Naive thymus-derived CD4-positive, alpha-beta T cell (primary cell): Measurements from ENCODE around the gene SURF2. TPM values are rescaled to one million over a fixed set of nuclear protein-coding genes. Genes with fewer than 3 reads are reported as not detected.
"Not testable (repeated sequence)": the region's sequence is repeated elsewhere in the genome, so short reads cannot be mapped to it uniquely, and the experiment has no call there.

Experiments used
- ATAC-seq: fragments of 150-1000 bp; cut with Tn5 transposase; 2 replicates; pipeline ENCODE4 v1.10.0; 2021; ENCODE audit warnings: mild to moderate bottlenecking, moderate library complexity
- CTCF ChIA-PET: fragments of 350-600 bp; sonication (Branson Sonifier 250); formaldehyde crosslinking; loops from one replicate; lab custom pipeline; 2021; ENCODE audit warnings: antibody characterized with exemption; lab: Charles Lee
- POLR2A ChIA-PET: fragments of 350-600 bp; sonication (Branson Sonifier 250); formaldehyde crosslinking; loops from one replicate; lab custom pipeline; 2021; ENCODE audit warnings: antibody characterized with exemption, inconsistent platforms; lab: Charles Lee
- DNase-seq, 9 donors: peaks; one replicate each; pipeline versions ENCODE4 v3.0.0 to v3.0.0-alpha.2; 2020 to 2022; ENCODE audit warnings: mixed read lengths in 1 of 9
- H3K27ac ChIP-seq: one replicate; pipeline ENCODE4 v1.7.0; 2013; ENCODE audit warnings: mild to moderate bottlenecking, low read depth, low read length, moderate library complexity
- H3K27me3 ChIP-seq, 2 donors: one replicate each; pipeline ENCODE4 v1.7.0; 2013; ENCODE audit warnings: low read length in 2 of 2, mild to moderate bottlenecking in 2 of 2, moderate library complexity in 2 of 2; ENCODE audit not compliant: control insufficient read depth in 2 of 2, insufficient read depth in 2 of 2
- H3K36me3 ChIP-seq, 3 experiments: 1 replicate in 2 of 3; 2 replicates in 1 of 3; pipeline ENCODE4 v1.7.0; 2013; ENCODE audit warnings: low read length in 3 of 3, mild to moderate bottlenecking in 3 of 3, moderate library complexity in 1 of 3; ENCODE audit not compliant: insufficient read depth in 3 of 3, control insufficient read depth in 2 of 3
- H3K4me1 ChIP-seq, 2 donors: one replicate each; pipeline ENCODE4 v1.7.0; 2013; ENCODE audit warnings: low read length in 2 of 2, mild to moderate bottlenecking in 2 of 2, moderate library complexity in 1 of 2; ENCODE audit not compliant: control insufficient read depth in 2 of 2, insufficient read depth in 2 of 2
- H3K4me3 ChIP-seq: 2 replicates; pipeline ENCODE4 v1.7.0; 2013; ENCODE audit warnings: mild to moderate bottlenecking, low read length
- H3K9me3 ChIP-seq, 3 experiments: 1 replicate in 2 of 3; 2 replicates in 1 of 3; pipeline ENCODE4 v1.7.0; 2013; ENCODE audit warnings: low read length in 3 of 3; ENCODE audit not compliant: control insufficient read depth in 2 of 3
- H3K27ac Mint-ChIP-seq, 9 donors: one replicate each; pipeline ENCODE4 v1.8.0; 2020 to 2022; ENCODE audit warnings: mixed read lengths in 9 of 9, mild to moderate bottlenecking in 8 of 9, moderate library complexity in 5 of 9, inconsistent platforms in 2 of 9
- H3K27me3 Mint-ChIP-seq, 5 donors: one replicate each; pipeline ENCODE4 v1.8.0; 2021 to 2022; ENCODE audit warnings: mixed read lengths in 5 of 5, mild to moderate bottlenecking in 1 of 5
- H3K36me3 Mint-ChIP-seq, 5 donors: one replicate each; pipeline ENCODE4 v1.8.0; 2020 to 2022; ENCODE audit warnings: mixed read lengths in 5 of 5, mild to moderate bottlenecking in 3 of 5, inconsistent platforms in 1 of 5
- H3K4me1 Mint-ChIP-seq, 7 donors: one replicate each; pipeline ENCODE4 v1.8.0; 2020 to 2022; ENCODE audit warnings: mixed read lengths in 7 of 7, mild to moderate bottlenecking in 3 of 7, inconsistent platforms in 1 of 7
- H3K4me3 Mint-ChIP-seq, 10 donors: one replicate each; pipeline ENCODE4 v1.8.0; 2020 to 2022; ENCODE audit warnings: mild to moderate bottlenecking in 10 of 10, mixed read lengths in 10 of 10, moderate library complexity in 6 of 10, inconsistent platforms in 2 of 10
- H3K9me3 Mint-ChIP-seq, 11 donors: one replicate each; pipeline ENCODE4 v1.8.0; 2020 to 2022; ENCODE audit warnings: mixed read lengths in 11 of 11, mild to moderate bottlenecking in 4 of 11, inconsistent platforms in 1 of 11, moderate library complexity in 1 of 11
- intact Hi-C, 2 donors: fragments of 100-400 bp; cut with micrococcal nuclease; formaldehyde crosslinking; loops; one replicate each; pipeline ENCODE4 v1.15.1; 2023
- polyA plus RNA-seq, 2 donors: library from polyadenylated mRNA; unstranded; fragments of 300-500 nt; fragmentation: Illumina TruSeq; gene quantifications; one replicate each; pipeline ENCODE4 v1.2.3, GENCODE V29; 2021
- total RNA-seq, 6 experiments: library from RNA in 5 of 6; stranded (reverse) in 5 of 6; gene quantifications; 1 replicate in 5 of 6; 2 replicates in 1 of 6; pipeline ENCODE4 v1.2.3 and lab custom pipeline; 2021 to 2026

The SURF2 gene
- 10 to 100 TPM; 15.0 to 23.5 (median 15.6) TPM for total RNA-seq
- 10 to 100 TPM; 28.1 to 44.5 TPM for polyA plus RNA-seq
- total RNA-seq (lab: John Stamatoyannopoulos, UW) = 8.5 reads per million, percentile 33 among the genes with 10 or more reads in this experiment

DNA sequence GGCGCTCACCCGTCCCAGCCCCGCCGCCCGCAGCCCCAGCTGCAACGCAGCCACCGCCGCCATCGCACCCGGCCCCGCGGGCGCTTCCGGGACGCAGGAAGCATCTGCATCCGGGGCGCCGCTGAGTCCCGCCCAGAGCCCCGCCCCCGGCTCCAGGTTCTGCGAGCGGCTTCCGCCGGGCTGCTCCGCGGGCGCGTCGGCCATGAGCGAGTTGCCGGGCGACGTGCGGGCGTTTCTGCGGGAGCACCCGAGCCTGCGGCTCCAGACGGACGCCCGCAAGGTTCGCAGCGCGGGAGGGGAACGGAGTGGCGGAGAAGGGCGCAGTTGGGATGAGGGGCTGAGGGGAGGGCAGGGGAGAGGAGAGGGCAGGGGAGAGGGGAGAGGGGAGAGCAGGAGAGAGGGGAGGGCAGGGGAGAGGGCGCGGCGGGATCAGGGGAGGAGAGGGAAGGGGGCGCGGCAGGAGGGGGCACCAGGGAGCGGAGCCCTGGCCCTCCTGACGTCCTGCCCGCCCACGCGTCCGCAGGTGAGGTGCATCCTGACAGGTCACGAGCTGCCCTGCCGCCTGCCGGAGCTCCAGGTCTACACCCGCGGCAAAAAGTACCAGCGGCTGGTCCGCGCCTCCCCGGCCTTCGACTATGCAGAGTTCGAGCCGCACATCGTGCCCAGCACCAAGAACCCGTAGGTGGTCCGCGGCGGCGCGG, at the start of gene SURF2, which contains the start of gene SURF1:
Gene SURF2, plus strand, starts transcription at position 160 of the 701 bp plus-strand sequence. Its CDS starts 43 bp downstream, at position 203.
Gene SURF1, minus strand, starts transcription at position 97 of the 701 bp plus-strand sequence. Its CDS starts 34 bp downstream, at position 63.
- DNase-seq (peak; percentile 77 to 92 (median 87)), ATAC-seq (peak; percentile 96)
- intact Hi-C loops = loop anchor here (1.0 to 5.0 kb wide), 12 partner anchors 8 to 234 kb away; partner anchors contain the start of genes MED22 (in 2 of the 2), RPL7A (in 2 of the 2), SLC2A6 (in 2 of the 2) and STKLD1 (in 2 of the 2)
- peak within 1 kb of the TSS; percentile 72 to 91 (median 84) for H3K27ac Mint-ChIP-seq
- Histone ChIP-seq H3K9me3 (no peaks in the 10 kb centered on the region), H3K36me3 (peaks cover 14 to 76% (median 24%) of the 10 kb centered on the region in 3 experiments), H3K27me3 (no peaks in the 10 kb centered on the region), H3K27ac (peak within 1 kb of the TSS; percentile 91), H3K4me1 (peaks cover 12 to 28% of the 10 kb centered on the region in 2 donors), H3K4me3 (peak within 1 kb of the TSS; percentile 64)
- peak within 1 kb of the TSS; percentile 80 to 94 (median 89) for H3K4me3 Mint-ChIP-seq
- ChIA-PET CTCF (interaction anchor here (0.7 to 3.4 kb wide), 5 partner anchors 9 to 171 kb away, joined by 3 to 14 read pairs (median 7); partner anchors contain the start of genes MED22 and RPL7A), POLR2A (interaction anchor here (0.6 to 10.5 kb wide), 13 partner anchors 10 to 808 kb away, joined by 3 to 185 read pairs (median 4); partner anchors contain the start of genes CACFD1, GTF3C5, MED22 and RNU6ATAC)
- no peaks in the 10 kb centered on the region for H3K27me3 Mint-ChIP-seq
- peaks cover 1 to 28% (median 14%) of the 10 kb centered on the region in 5 donors for H3K36me3 Mint-ChIP-seq
- no peaks in the 10 kb centered on the region for H3K9me3 Mint-ChIP-seq
- peaks cover 20 to 42% (median 28%) of the 10 kb centered on the region in 7 donors for H3K4me1 Mint-ChIP-seq

GRCh38 chr9:133307301-133307700, 49.0 kb upstream of the SURF2 start:
- Mint-ChIP-seq H3K9me3 (peaks cover 0 to 6% (median 0%) of the 10 kb centered on the region in 11 donors), H3K27ac (no peak overlapping the region), H3K36me3 (peaks cover 0 to 4% (median 0%) of the 10 kb centered on the region in 5 donors), H3K27me3 (peaks cover 9 to 30% (median 18%) of the 10 kb centered on the region in 5 donors), H3K4me1 (no peaks in the 10 kb centered on the region), H3K4me3 (no peak overlapping the region)
- ChIA-PET POLR2A (no interaction called here), CTCF (no interaction called here)
- DNase-seq (no peak), ATAC-seq (no peak)
- Histone ChIP-seq H3K36me3 (no peaks in the 10 kb centered on the region), H3K4me1 (no peaks in the 10 kb centered on the region), H3K27me3 (no peaks in the 10 kb centered on the region), H3K27ac (no peak overlapping the region), H3K9me3 (no peaks in the 10 kb centered on the region), H3K4me3 (no peak overlapping the region)
- intact Hi-C loops = no loop called here

DNA sequence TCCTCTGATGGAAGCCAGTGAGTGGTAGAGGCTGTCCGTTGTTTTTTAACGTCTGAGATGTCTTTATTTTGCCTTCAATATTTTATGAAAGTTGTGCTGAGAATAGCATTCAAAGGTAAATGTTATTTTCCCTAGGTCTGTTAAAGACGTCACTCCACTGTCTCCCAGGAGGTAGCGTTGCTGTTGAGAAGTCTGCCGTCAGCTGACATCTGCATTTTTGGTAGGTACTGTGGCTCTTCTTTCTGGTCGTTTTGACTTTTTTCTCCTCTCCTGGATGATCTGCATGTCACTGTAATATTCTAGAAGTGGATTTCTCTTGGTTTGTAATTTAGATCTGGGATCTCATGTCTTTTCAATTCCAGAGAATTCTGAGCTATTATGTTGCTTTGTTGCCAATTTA, 46.7 kb upstream of the SURF2 start:
- Histone ChIP-seq H3K9me3 (no peaks in the 10 kb centered on the region), H3K4me3 (no peak overlapping the region), H3K36me3 (no peaks in the 10 kb centered on the region), H3K27me3 (no peaks in the 10 kb centered on the region), H3K4me1 (no peaks in the 10 kb centered on the region), H3K27ac (no peak overlapping the region)
- CTCF ChIA-PET = no interaction called here
- intact Hi-C loops = no loop called here
- Mint-ChIP-seq H3K9me3 (peaks cover 0 to 6% (median 0%) of the 10 kb centered on the region in 11 donors), H3K36me3 (peaks cover 0 to 4% (median 0%) of the 10 kb centered on the region in 5 donors), H3K27me3 (peaks cover 9 to 30% (median 18%) of the 10 kb centered on the region in 5 donors), H3K4me1 (no peaks in the 10 kb centered on the region), H3K4me3 (no peak overlapping the region), H3K27ac (no peak overlapping the region)
- DNase-seq (no peak), ATAC-seq (no peak)
- POLR2A ChIA-PET = no interaction called here

- no peak for DNase-seq
- CTCF ChIA-PET = no interaction called here
- Mint-ChIP-seq H3K27ac (no peak overlapping the region), H3K36me3 (no peaks in the 10 kb centered on the region), H3K27me3 (peaks cover 0 to 3% (median 0%) of the 10 kb centered on the region in 5 donors), H3K4me3 (no peak overlapping the region), H3K4me1 (no peaks in the 10 kb centered on the region), H3K9me3 (peaks cover 0 to 2% (median 0%) of the 10 kb centered on the region in 11 donors)
- H3K36me3 ChIP-seq = no peaks in the 10 kb centered on the region
- POLR2A ChIA-PET = no interaction called here
- H3K27ac ChIP-seq = no peak overlapping the region
- no peaks in the 10 kb centered on the region for H3K9me3 ChIP-seq
- no peaks in the 10 kb centered on the region for H3K27me3 ChIP-seq
- no peak overlapping the region for H3K4me3 ChIP-seq
- ATAC-seq = no peak
- H3K4me1 ChIP-seq = no peaks in the 10 kb centered on the region
- intact Hi-C loops = no loop called here
These were observed 40.4 kb upstream of the SURF2 start for GRCh38 chr9:133315997-133316396.

- POLR2A ChIA-PET, H3K4me3 ChIP-seq, CTCF ChIA-PET, H3K36me3 ChIP-seq, H3K27ac ChIP-seq, H3K4me3 Mint-ChIP-seq, H3K27me3 ChIP-seq, H3K9me3 Mint-ChIP-seq, H3K9me3 ChIP-seq, H3K4me1 Mint-ChIP-seq, H3K4me1 ChIP-seq, intact Hi-C loops, DNase-seq, H3K27me3 Mint-ChIP-seq, H3K36me3 Mint-ChIP-seq, H3K27ac Mint-ChIP-seq, ATAC-seq: not testable (repeated sequence)
These were observed 38.8 kb upstream of the SURF2 start for GRCh38 chr9:133317551-133317950.

DNA sequence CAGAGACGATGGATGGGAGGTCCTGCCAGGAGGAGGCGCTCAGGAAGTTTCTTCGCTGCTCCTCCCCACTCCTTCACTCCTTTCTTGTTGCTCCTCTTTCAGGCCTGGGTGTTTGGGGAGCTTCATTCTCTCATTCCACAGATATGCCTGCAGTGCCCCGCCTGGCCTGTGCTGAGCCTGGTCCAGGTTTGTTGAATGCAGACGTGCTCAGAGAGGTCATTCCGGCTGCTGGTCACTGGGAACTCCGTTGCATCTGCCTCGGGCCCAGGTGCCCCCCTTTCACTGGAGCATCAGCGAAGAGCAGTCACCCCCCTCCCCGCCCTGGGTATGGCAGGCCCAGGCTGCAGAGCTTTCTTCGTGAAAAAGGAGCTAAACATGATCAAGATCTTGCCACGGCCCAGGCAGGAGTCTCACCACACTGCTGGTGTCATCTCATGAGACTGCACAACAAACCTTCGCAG, 35.9 kb upstream of the SURF2 start:
- DNase-seq (peak in 1 of 9 donors; percentile 15), ATAC-seq (no peak)
- H3K27ac ChIP-seq = no peak overlapping the region
- H3K9me3 ChIP-seq = no peaks in the 10 kb centered on the region
- Mint-ChIP-seq H3K9me3 (peaks cover 0 to 2% (median 0%) of the 10 kb centered on the region in 11 donors), H3K36me3 (no peaks in the 10 kb centered on the region), H3K4me3 (no peak overlapping the region), H3K4me1 (peaks cover 0 to 7% (median 0%) of the 10 kb centered on the region in 7 donors), H3K27ac (no peak overlapping the region), H3K27me3 (peaks cover 0 to 3% (median 0%) of the 10 kb centered on the region in 5 donors)
- no peaks in the 10 kb centered on the region for H3K27me3 ChIP-seq
- POLR2A ChIA-PET = no interaction called here
- no peak overlapping the region for H3K4me3 ChIP-seq
- no peaks in the 10 kb centered on the region for H3K4me1 ChIP-seq
- intact Hi-C loops = no loop called here
- no peaks in the 10 kb centered on the region for H3K36me3 ChIP-seq
- CTCF ChIA-PET = no interaction called here
